ENCODE results near the gene ECEL1.
A peak's percentile ranks its signal among the peaks of the same experiment; 100 is the strongest.
"Not testable (repeated sequence)": the region's sequence is repeated elsewhere in the genome, so short reads cannot be mapped to it uniquely, and the experiment has no call there.

Gene ECEL1

GRCh38 chr2:232447638-232448303 lies 39.9 kb downstream of the ECEL1 start:
- FAIRE-seq, result no peak
- TF ChIP-seq POLR2A (IDR thresholded peaks at IDR 0.05; ENCODE audit: low read depth, low read length) (no peak), SPI1 (IDR thresholded peaks at IDR 0.05; ENCODE audit: low read depth, low read length) (no peak), TAF1 (IDR thresholded peaks at IDR 0.05; ENCODE audit: low read depth, low read length) (no peak), POU2F2 (IDR thresholded peaks at IDR 0.05; ENCODE audit: low read depth, low read length) (no peak), PAX5 (IDR thresholded peaks at IDR 0.05; ENCODE audit: insufficient read depth, low read length, severe bottlenecking) (no peak), POLR2AphosphoS5 (IDR thresholded peaks at IDR 0.05; ENCODE audit: low read depth, low read length) (no peak)
- DNase-seq (ENCODE audit: insufficient read length, low spot score), result no peak

DNA sequence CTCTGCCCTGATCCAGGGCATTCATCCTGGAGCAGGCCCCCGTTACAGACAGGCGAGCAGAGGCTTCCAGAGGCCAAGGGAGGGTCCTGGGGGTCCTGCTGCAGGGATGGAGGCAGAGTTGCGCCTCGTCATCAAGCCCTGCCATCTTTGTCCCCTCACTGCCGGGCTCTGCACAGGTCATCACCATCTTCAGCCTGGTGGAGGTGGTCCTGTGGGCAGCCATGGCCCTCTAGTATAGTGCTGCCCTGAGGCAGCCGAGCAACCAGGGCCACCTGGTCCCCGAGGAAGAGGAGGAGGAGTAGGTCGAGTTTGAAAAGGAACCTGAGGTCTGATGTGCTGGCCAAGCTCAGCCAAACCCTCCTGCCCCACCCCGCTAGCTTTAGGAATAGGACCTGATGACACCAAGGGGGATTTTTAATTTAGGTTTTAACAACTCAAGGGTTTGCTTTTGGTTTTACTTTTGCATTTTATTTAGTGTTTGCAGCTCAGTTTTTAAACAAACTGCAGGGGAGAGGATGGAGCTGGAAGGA lies 40.5 kb downstream of the ECEL1 start:
- no peak for FAIRE-seq
- no peak for DNase-seq (ENCODE audit: insufficient read length, low spot score)
- TF ChIP-seq SPI1 (IDR thresholded peaks at IDR 0.05; ENCODE audit: low read depth, low read length) (no peak), PAX5 (IDR thresholded peaks at IDR 0.05; ENCODE audit: insufficient read depth, low read length, severe bottlenecking) (no peak), POLR2A (IDR thresholded peaks at IDR 0.05; ENCODE audit: low read depth, low read length) (no peak), TAF1 (IDR thresholded peaks at IDR 0.05; ENCODE audit: low read depth, low read length) (no peak), POU2F2 (IDR thresholded peaks at IDR 0.05; ENCODE audit: low read depth, low read length) (no peak), POLR2AphosphoS5 (IDR thresholded peaks at IDR 0.05; ENCODE audit: low read depth, low read length) (no peak)

GRCh38 chr2:232446266-232446777 lies 41.3 kb downstream of the ECEL1 start:
- peak; percentile 93 for FAIRE-seq

DNA sequence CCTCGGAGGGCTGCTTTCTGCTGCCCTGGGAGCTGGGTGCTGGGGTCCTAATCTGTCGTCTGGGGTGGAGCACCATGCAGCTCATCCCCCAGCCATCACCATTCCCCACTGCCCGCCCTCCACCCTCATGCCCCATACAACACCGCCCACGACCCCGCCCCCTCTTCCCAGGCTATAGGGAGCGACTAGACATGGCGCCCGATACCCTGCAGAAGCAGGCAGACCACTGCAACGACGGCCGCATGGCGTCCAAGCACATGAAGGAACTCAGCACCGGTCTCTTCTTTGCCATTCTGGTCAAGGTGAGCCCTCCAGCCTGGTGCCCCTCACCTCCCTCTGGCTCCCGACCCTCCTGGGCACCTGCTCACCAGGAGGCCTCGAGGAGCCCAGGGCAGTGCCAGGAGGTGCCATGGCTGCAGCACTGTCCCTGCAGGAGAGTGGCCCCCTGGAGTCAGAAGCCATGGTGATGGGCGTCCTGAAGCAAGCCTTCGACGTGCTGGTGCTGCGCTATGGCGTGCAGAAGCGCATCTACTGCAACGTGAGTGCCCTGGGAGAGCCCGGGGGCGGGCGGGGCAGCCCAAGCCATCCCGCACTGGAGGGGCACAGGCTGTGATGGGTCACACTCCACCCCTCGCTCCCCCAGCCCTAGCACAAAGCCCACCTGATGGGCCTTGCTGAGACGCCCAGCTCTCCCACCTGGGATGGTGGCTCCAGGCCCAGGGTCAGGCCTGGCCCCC lies 42.3 kb downstream of the ECEL1 start:
- not testable (repeated sequence) for FAIRE-seq

More at GRCh38 chr2:232446266-232446777, 41.3 kb downstream of the ECEL1 start:
- DNase-seq (ENCODE audit: insufficient read length, low spot score), result not testable (repeated sequence)

DNA sequence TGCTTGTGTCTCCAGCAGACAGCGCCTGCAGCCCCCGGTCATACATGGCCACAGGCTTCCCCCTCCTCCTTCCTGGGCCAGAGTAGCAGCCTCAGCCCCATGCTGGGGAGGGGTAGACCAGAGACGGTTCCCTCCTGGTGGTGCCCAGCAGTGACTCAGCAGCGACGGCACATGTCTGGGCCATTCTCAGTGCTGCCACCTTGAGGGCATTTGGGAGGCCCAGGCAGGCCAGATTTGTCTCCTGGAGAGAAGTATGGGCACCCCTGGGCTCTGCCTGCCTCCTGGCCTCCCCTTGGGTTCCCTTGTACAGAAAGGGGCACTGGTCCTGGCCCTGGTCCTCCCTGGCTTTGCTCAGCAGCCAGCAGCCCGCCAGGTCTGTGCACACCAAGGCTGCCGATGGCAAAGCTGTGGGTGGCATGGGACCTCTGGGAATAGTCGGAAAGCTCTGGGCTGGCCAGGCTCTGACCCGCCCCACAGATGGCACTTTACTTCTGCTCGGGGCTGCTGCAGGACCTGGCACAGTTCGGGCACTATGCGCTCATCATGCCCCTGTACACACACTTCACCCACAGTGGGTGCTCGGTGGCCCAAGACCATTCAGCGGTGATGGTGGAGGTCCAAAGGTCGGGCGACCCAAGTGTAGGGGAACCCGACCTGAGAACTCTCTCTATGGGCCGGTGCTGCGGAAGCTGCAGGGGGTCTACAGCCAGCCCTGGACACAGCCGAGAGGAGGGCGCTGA lies 43.1 kb downstream of the ECEL1 start:
- DNase-seq (ENCODE audit: insufficient read length, low spot score) (peak; percentile 57), FAIRE-seq (peak; percentile 75)
- TF ChIP-seq POLR2AphosphoS5 (IDR thresholded peaks at IDR 0.05; ENCODE audit: low read depth, low read length) (no peak), PAX5 (IDR thresholded peaks at IDR 0.05; ENCODE audit: insufficient read depth, low read length, severe bottlenecking) (no peak), SPI1 (IDR thresholded peaks at IDR 0.05; ENCODE audit: low read depth, low read length) (no peak), POU2F2 (IDR thresholded peaks at IDR 0.05; ENCODE audit: low read depth, low read length) (no peak), TAF1 (IDR thresholded peaks at IDR 0.05; ENCODE audit: low read depth, low read length) (no peak), POLR2A (IDR thresholded peaks at IDR 0.05; ENCODE audit: low read depth, low read length) (no peak)

More for the DNA sequence above, 42.3 kb downstream of the ECEL1 start:
- not testable (repeated sequence) for DNase-seq (ENCODE audit: insufficient read length, low spot score)

GRCh38 chr2:232443669-232444408 lies 43.8 kb downstream of the ECEL1 start:
- DNase-seq (ENCODE audit: insufficient read length, low spot score), result not testable (repeated sequence)

GRCh38 chr2:232443047-232443446 lies 44.6 kb downstream of the ECEL1 start:
- not testable (repeated sequence) for DNase-seq (ENCODE audit: insufficient read length, low spot score); FAIRE-seq

More at GRCh38 chr2:232443669-232444408, 43.8 kb downstream of the ECEL1 start:
- not testable (repeated sequence) for FAIRE-seq

- not testable (repeated sequence) for FAIRE-seq; DNase-seq (ENCODE audit: insufficient read length, low spot score)
These were observed 45.2 kb downstream of the ECEL1 start for GRCh38 chr2:232442431-232442830.

GRCh38 chr2:232441922-232442321 lies 45.7 kb downstream of the ECEL1 start:
- DNase-seq (ENCODE audit: insufficient read length, low spot score); FAIRE-seq: not testable (repeated sequence)

GRCh38 chr2:232441147-232441651 lies 46.4 kb downstream of the ECEL1 start:
- no peak for TF ChIP-seq POU2F2 (IDR thresholded peaks at IDR 0.05; ENCODE audit: low read depth, low read length)
- no peak for TF ChIP-seq PAX5 (IDR thresholded peaks at IDR 0.05; ENCODE audit: insufficient read depth, low read length, severe bottlenecking)
- no peak for FAIRE-seq
- DNase-seq (ENCODE audit: insufficient read length, low spot score), result no peak

DNA sequence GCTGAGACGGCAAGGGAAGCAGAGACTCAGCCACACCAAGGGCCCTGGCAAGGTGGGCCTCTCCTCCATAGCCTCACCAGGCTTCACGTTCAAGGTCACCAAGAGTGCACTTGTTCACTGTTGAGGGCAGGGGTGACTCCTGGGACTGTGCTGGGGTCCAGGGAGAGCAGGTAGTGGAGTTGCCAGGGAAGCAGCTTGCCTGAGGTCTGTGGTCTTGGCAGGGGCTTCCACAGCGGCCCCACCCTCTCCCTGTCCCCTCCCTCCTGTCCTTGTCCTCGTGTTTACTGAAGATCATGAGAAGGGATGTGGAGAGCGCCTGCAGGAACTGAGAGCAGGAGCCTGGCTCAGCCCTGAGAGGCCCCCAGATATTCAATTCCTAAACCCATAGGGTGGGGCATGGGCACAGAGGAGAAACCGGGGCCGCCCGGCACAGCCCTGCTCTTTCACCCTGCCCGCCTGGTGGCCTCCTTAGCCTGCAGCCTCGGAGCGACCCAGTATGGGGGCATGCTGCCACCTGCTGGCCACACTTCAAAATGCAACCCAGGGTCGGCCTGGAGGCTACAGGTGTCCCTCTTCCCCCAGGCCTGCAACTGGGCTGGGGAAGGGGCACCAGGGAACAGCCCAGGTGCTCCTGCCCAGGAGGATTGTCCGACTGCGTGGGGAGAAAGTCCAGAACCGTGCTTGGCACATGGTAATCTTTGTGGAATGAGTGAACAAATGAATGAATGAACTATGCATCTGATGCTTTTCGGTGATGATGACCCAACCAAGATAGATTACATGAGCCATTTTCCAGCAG lies 47.2 kb downstream of the ECEL1 start:
- DNase-seq (ENCODE audit: insufficient read length, low spot score) (peak; percentile 85), FAIRE-seq (peak; percentile 97)

Measured in GM12891 (cell line).